Measurements from ENCODE around the gene UGT1A9.

DNA sequence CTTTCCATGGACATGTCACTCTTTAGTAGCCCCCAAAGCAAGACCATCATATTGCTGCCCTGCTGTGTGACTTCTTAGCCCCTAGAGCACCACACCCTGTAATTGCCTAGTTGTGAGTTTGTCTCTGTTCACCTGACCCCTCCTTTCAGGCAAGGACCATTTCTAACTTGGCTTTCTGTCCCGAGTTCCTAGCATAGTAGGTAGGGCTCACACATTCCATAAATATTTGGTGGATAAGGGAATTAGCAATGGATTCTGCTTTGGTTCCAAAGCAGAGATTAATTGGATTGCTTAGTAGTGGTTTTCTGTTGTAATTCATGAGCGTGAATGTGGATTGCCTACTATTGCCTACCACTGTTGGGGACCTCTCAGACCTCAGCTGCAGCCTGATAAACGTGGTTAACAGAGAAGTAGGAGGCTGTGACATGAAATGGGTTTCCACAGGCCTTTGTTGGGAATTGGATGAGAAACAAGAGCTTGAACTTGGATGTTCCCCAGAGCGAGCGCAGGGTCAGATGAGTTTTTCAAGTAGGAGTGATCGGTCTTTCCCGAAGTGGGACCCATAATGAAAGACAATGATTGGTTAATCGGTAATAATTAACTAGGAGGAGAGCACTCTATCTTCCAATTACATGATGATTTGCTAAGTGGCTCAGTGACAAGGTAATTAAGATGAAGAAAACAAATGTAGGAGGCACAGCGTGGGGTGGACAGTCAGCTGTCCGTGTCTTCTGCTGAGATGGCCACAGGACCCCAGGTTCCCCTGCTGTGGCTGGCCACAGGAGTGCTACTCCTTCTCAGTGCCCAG is 75.0 kb downstream of the UGT1A9 start:
- TF ChIP-seq, protein P1, sequence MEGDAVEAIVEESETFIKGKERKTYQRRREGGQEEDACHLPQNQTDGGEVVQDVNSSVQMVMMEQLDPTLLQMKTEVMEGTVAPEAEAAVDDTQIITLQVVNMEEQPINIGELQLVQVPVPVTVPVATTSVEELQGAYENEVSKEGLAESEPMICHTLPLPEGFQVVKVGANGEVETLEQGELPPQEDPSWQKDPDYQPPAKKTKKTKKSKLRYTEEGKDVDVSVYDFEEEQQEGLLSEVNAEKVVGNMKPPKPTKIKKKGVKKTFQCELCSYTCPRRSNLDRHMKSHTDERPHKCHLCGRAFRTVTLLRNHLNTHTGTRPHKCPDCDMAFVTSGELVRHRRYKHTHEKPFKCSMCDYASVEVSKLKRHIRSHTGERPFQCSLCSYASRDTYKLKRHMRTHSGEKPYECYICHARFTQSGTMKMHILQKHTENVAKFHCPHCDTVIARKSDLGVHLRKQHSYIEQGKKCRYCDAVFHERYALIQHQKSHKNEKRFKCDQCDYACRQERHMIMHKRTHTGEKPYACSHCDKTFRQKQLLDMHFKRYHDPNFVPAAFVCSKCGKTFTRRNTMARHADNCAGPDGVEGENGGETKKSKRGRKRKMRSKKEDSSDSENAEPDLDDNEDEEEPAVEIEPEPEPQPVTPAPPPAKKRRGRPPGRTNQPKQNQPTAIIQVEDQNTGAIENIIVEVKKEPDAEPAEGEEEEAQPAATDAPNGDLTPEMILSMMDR (IDR thresholded peaks at IDR 0.05): no peak
- no peak for TF ChIP-seq POLR2A (IDR thresholded peaks at IDR 0.05)
